ENCODE results near the gene SARDH.

The SARDH gene

GRCh38 chr9:133737774-133738639, at the start of gene SARDH:
TSS of gene SARDH (minus strand) at chr9:133738352. CDS start at chr9:133734173, 4,179 bp downstream.
- DNase-seq, result no peak

- DNase-seq, result no peak
Measured at GRCh38 chr9:133787754-133788025, 49.5 kb upstream of the SARDH start.

- DNase-seq, result no peak
Measured at GRCh38 chr9:133786907-133787753, 49.0 kb upstream of the SARDH start.

- DNase-seq, result no peak
Measured at GRCh38 chr9:133786371-133786753, 48.2 kb upstream of the SARDH start.

- DNase-seq, result no peak
Measured at GRCh38 chr9:133785753-133786370, 47.7 kb upstream of the SARDH start.

GRCh38 chr9:133784731-133785561, 46.8 kb upstream of the SARDH start:
- no peak for DNase-seq

- no peak for DNase-seq
Measured at GRCh38 chr9:133783331-133783731, 45.2 kb upstream of the SARDH start.

GRCh38 chr9:133782157-133783130, 44.3 kb upstream of the SARDH start:
- DNase-seq, result no peak

GRCh38 chr9:133781828-133782135, 43.6 kb upstream of the SARDH start:
- DNase-seq, result no peak

GRCh38 chr9:133780962-133781827, 43.0 kb upstream of the SARDH start:
- DNase-seq, result no peak

- no peak for DNase-seq
Measured at GRCh38 chr9:133780404-133780945, 42.3 kb upstream of the SARDH start.

- no peak for DNase-seq
Measured at GRCh38 chr9:133779516-133780403, 41.6 kb upstream of the SARDH start.

- no peak for DNase-seq
Measured at GRCh38 chr9:133779081-133779480, 40.9 kb upstream of the SARDH start.

- DNase-seq, result no peak
Measured at GRCh38 chr9:133778336-133779013, 40.3 kb upstream of the SARDH start.

GRCh38 chr9:133777871-133778270, 39.7 kb upstream of the SARDH start:
- no peak for DNase-seq

- DNase-seq, result no peak
Measured at GRCh38 chr9:133777068-133777791, 39.1 kb upstream of the SARDH start.

- DNase-seq, result no peak
Measured at GRCh38 chr9:133775951-133776905, 38.1 kb upstream of the SARDH start.

Measured in cortex of kidney (tissue), 1 donor.